OCI-LY1 (cell line): ENCODE measurements around the gene CD70.
A peak's percentile ranks its signal among the peaks of the same experiment; 100 is the strongest.
"Not testable (repeated sequence)": the region's sequence is repeated elsewhere in the genome, so short reads cannot be mapped to it uniquely, and the experiment has no call there.

Experiments used
- CTCF ChIP-seq: fragments of 200-600 bp; sonication (generic), shearing (Covaris generic); IDR thresholded peaks from 2 replicates; pipeline ENCODE4 v1.5.1; 2017; ENCODE audit warnings: mild to moderate bottlenecking, antibody characterized with exemption, low read length, moderate library complexity, mixed read lengths
- EZH2 ChIP-seq: fragments of 200-600 bp; sonication (generic), shearing (Covaris generic); IDR thresholded peaks from 2 replicates; pipeline ENCODE4 v1.8.0; 2017; ENCODE audit warnings: borderline replicate concordance, mixed run types, mild to moderate bottlenecking, antibody characterized with exemption, low read length, moderate library complexity, mixed read lengths

- peak; percentile 19; the same call in 1 of the 2 replicates for TF ChIP-seq CTCF
- TF ChIP-seq EZH2, result not testable (repeated sequence)
Observed at GRCh38 chr19:6562437-6562836, 28.5 kb downstream of the CD70 start.
